Measurements from ENCODE around the gene RNF217.
"Not testable (repeated sequence)": the region's sequence is repeated elsewhere in the genome, so short reads cannot be mapped to it uniquely, and the experiment has no call there.

RNF217 gene

GRCh38 chr6:125067552-125067951 is 105.3 kb downstream of the RNF217 start:
- no peaks in the 10 kb centered on the region for H3K4me1 ChIP-seq (ENCODE audit: control insufficient read depth in 2 of 2, insufficient read depth in 2 of 2, low read length in 2 of 2)
- H3K9ac ChIP-seq (ENCODE audit: low read depth in 1 of 2, low read length in 2 of 2) = no peak overlapping the region
- H3K27ac ChIP-seq (ENCODE audit: low read depth in 2 of 2, low read length in 2 of 2) = no peak overlapping the region
- no peaks in the 10 kb centered on the region for H3K36me3 ChIP-seq (ENCODE audit: control insufficient read depth in 2 of 2, insufficient read depth in 2 of 2, low read length in 2 of 2)
- H3K9me3 ChIP-seq (ENCODE audit: control insufficient read depth in 2 of 2, low read length in 2 of 2) = no peaks in the 10 kb centered on the region
- H3K4me3 ChIP-seq (ENCODE audit: low read length in 2 of 2) = no peak overlapping the region
- H3K27me3 ChIP-seq (ENCODE audit: control insufficient read depth in 2 of 2, insufficient read depth in 2 of 2, low read length in 2 of 2) = no peaks in the 10 kb centered on the region

GRCh38 chr6:125073071-125073470 is 110.8 kb downstream of the RNF217 start:
- Histone ChIP-seq H3K4me3 (ENCODE audit: low read length in 2 of 2) (no peak overlapping the region), H3K4me1 (ENCODE audit: control insufficient read depth in 2 of 2, insufficient read depth in 2 of 2, low read length in 2 of 2) (no peaks in the 10 kb centered on the region), H3K9me3 (ENCODE audit: control insufficient read depth in 2 of 2, low read length in 2 of 2) (no peaks in the 10 kb centered on the region), H3K9ac (ENCODE audit: low read depth in 1 of 2, low read length in 2 of 2) (no peak overlapping the region), H3K27ac (ENCODE audit: low read depth in 2 of 2, low read length in 2 of 2) (no peak overlapping the region), H3K36me3 (ENCODE audit: control insufficient read depth in 2 of 2, insufficient read depth in 2 of 2, low read length in 2 of 2) (no peaks in the 10 kb centered on the region), H3K27me3 (ENCODE audit: control insufficient read depth in 2 of 2, insufficient read depth in 2 of 2, low read length in 2 of 2) (no peaks in the 10 kb centered on the region)

GRCh38 chr6:125074120-125074519 is 111.9 kb downstream of the RNF217 start:
- no peaks in the 10 kb centered on the region for H3K4me1 ChIP-seq (ENCODE audit: control insufficient read depth in 2 of 2, insufficient read depth in 2 of 2, low read length in 2 of 2)
- no peaks in the 10 kb centered on the region for H3K36me3 ChIP-seq (ENCODE audit: control insufficient read depth in 2 of 2, insufficient read depth in 2 of 2, low read length in 2 of 2)
- no peak overlapping the region for H3K9ac ChIP-seq (ENCODE audit: low read depth in 1 of 2, low read length in 2 of 2)
- no peaks in the 10 kb centered on the region for H3K27me3 ChIP-seq (ENCODE audit: control insufficient read depth in 2 of 2, insufficient read depth in 2 of 2, low read length in 2 of 2)
- H3K9me3 ChIP-seq (ENCODE audit: control insufficient read depth in 2 of 2, low read length in 2 of 2) = no peaks in the 10 kb centered on the region
- H3K27ac ChIP-seq (ENCODE audit: low read depth in 2 of 2, low read length in 2 of 2) = no peak overlapping the region
- H3K4me3 ChIP-seq (ENCODE audit: low read length in 2 of 2) = no peak overlapping the region

- not testable (repeated sequence) for H3K27me3 ChIP-seq (ENCODE audit: control insufficient read depth in 2 of 2, insufficient read depth in 2 of 2, low read length in 2 of 2); H3K27ac ChIP-seq (ENCODE audit: low read depth in 2 of 2, low read length in 2 of 2); H3K9me3 ChIP-seq (ENCODE audit: control insufficient read depth in 2 of 2, low read length in 2 of 2); H3K4me3 ChIP-seq (ENCODE audit: low read length in 2 of 2); H3K4me1 ChIP-seq (ENCODE audit: control insufficient read depth in 2 of 2, insufficient read depth in 2 of 2, low read length in 2 of 2); H3K9ac ChIP-seq (ENCODE audit: low read depth in 1 of 2, low read length in 2 of 2); H3K36me3 ChIP-seq (ENCODE audit: control insufficient read depth in 2 of 2, insufficient read depth in 2 of 2, low read length in 2 of 2)
Measured at GRCh38 chr6:125075073-125075472, 112.8 kb downstream of the RNF217 start.

- no peaks in the 10 kb centered on the region for H3K27me3 ChIP-seq (ENCODE audit: control insufficient read depth in 2 of 2, insufficient read depth in 2 of 2, low read length in 2 of 2)
- H3K9ac ChIP-seq (ENCODE audit: low read depth in 1 of 2, low read length in 2 of 2) = no peak overlapping the region
- H3K4me1 ChIP-seq (ENCODE audit: control insufficient read depth in 2 of 2, insufficient read depth in 2 of 2, low read length in 2 of 2) = no peaks in the 10 kb centered on the region
- H3K36me3 ChIP-seq (ENCODE audit: control insufficient read depth in 2 of 2, insufficient read depth in 2 of 2, low read length in 2 of 2) = no peaks in the 10 kb centered on the region
- no peaks in the 10 kb centered on the region for H3K9me3 ChIP-seq (ENCODE audit: control insufficient read depth in 2 of 2, low read length in 2 of 2)
- H3K27ac ChIP-seq (ENCODE audit: low read depth in 2 of 2, low read length in 2 of 2) = no peak overlapping the region
- H3K4me3 ChIP-seq (ENCODE audit: low read length in 2 of 2) = no peak overlapping the region
Measured at GRCh38 chr6:125075741-125076481, 113.7 kb downstream of the RNF217 start.

- H3K27ac ChIP-seq (ENCODE audit: low read depth in 2 of 2, low read length in 2 of 2) = no peak overlapping the region
- H3K4me3 ChIP-seq (ENCODE audit: low read length in 2 of 2) = no peak overlapping the region
- no peak overlapping the region for H3K9ac ChIP-seq (ENCODE audit: low read depth in 1 of 2, low read length in 2 of 2)
- H3K9me3 ChIP-seq (ENCODE audit: control insufficient read depth in 2 of 2, low read length in 2 of 2) = no peaks in the 10 kb centered on the region
- H3K4me1 ChIP-seq (ENCODE audit: control insufficient read depth in 2 of 2, insufficient read depth in 2 of 2, low read length in 2 of 2) = no peaks in the 10 kb centered on the region
- H3K36me3 ChIP-seq (ENCODE audit: control insufficient read depth in 2 of 2, insufficient read depth in 2 of 2, low read length in 2 of 2) = no peaks in the 10 kb centered on the region
- no peaks in the 10 kb centered on the region for H3K27me3 ChIP-seq (ENCODE audit: control insufficient read depth in 2 of 2, insufficient read depth in 2 of 2, low read length in 2 of 2)
Measured at GRCh38 chr6:125076482-125076742, 114.2 kb downstream of the RNF217 start.

- H3K4me1 ChIP-seq (ENCODE audit: control insufficient read depth in 2 of 2, insufficient read depth in 2 of 2, low read length in 2 of 2) = no peaks in the 10 kb centered on the region
Measured at GRCh38 chr6:125077453-125077852, 115.2 kb downstream of the RNF217 start.

GRCh38 chr6:125078602-125079321 is 116.5 kb downstream of the RNF217 start:
- Histone ChIP-seq H3K9ac (ENCODE audit: low read depth in 1 of 2, low read length in 2 of 2) (no peak overlapping the region), H3K27ac (ENCODE audit: low read depth in 2 of 2, low read length in 2 of 2) (no peak overlapping the region), H3K36me3 (ENCODE audit: control insufficient read depth in 2 of 2, insufficient read depth in 2 of 2, low read length in 2 of 2) (peaks cover 0 to 6% of the 10 kb centered on the region in 2 donors), H3K4me3 (ENCODE audit: low read length in 2 of 2) (no peak overlapping the region), H3K27me3 (ENCODE audit: control insufficient read depth in 2 of 2, insufficient read depth in 2 of 2, low read length in 2 of 2) (no peaks in the 10 kb centered on the region), H3K4me1 (ENCODE audit: control insufficient read depth in 2 of 2, insufficient read depth in 2 of 2, low read length in 2 of 2) (no peaks in the 10 kb centered on the region), H3K9me3 (ENCODE audit: control insufficient read depth in 2 of 2, low read length in 2 of 2) (no peaks in the 10 kb centered on the region)

More at GRCh38 chr6:125077453-125077852, 115.2 kb downstream of the RNF217 start:
- H3K9ac ChIP-seq (ENCODE audit: low read depth in 1 of 2, low read length in 2 of 2) = no peak overlapping the region
- no peaks in the 10 kb centered on the region for H3K27me3 ChIP-seq (ENCODE audit: control insufficient read depth in 2 of 2, insufficient read depth in 2 of 2, low read length in 2 of 2)
- H3K36me3 ChIP-seq (ENCODE audit: control insufficient read depth in 2 of 2, insufficient read depth in 2 of 2, low read length in 2 of 2) = no peaks in the 10 kb centered on the region
- no peaks in the 10 kb centered on the region for H3K9me3 ChIP-seq (ENCODE audit: control insufficient read depth in 2 of 2, low read length in 2 of 2)
- H3K4me3 ChIP-seq (ENCODE audit: low read length in 2 of 2) = no peak overlapping the region
- H3K27ac ChIP-seq (ENCODE audit: low read depth in 2 of 2, low read length in 2 of 2) = no peak overlapping the region

- Histone ChIP-seq H3K4me1 (ENCODE audit: control insufficient read depth in 2 of 2, insufficient read depth in 2 of 2, low read length in 2 of 2) (no peaks in the 10 kb centered on the region), H3K9me3 (ENCODE audit: control insufficient read depth in 2 of 2, low read length in 2 of 2) (no peaks in the 10 kb centered on the region), H3K9ac (ENCODE audit: low read depth in 1 of 2, low read length in 2 of 2) (no peak overlapping the region), H3K4me3 (ENCODE audit: low read length in 2 of 2) (no peak overlapping the region), H3K36me3 (ENCODE audit: control insufficient read depth in 2 of 2, insufficient read depth in 2 of 2, low read length in 2 of 2) (peaks cover 0 to 6% of the 10 kb centered on the region in 2 donors), H3K27me3 (ENCODE audit: control insufficient read depth in 2 of 2, insufficient read depth in 2 of 2, low read length in 2 of 2) (no peaks in the 10 kb centered on the region), H3K27ac (ENCODE audit: low read depth in 2 of 2, low read length in 2 of 2) (no peak overlapping the region)
Measured at GRCh38 chr6:125082908-125083683, 120.9 kb downstream of the RNF217 start.

GRCh38 chr6:125083684-125083990 is 121.4 kb downstream of the RNF217 start:
- Histone ChIP-seq H3K4me3 (ENCODE audit: low read length in 2 of 2) (no peak overlapping the region), H3K9me3 (ENCODE audit: control insufficient read depth in 2 of 2, low read length in 2 of 2) (no peaks in the 10 kb centered on the region), H3K27me3 (ENCODE audit: control insufficient read depth in 2 of 2, insufficient read depth in 2 of 2, low read length in 2 of 2) (no peaks in the 10 kb centered on the region), H3K4me1 (ENCODE audit: control insufficient read depth in 2 of 2, insufficient read depth in 2 of 2, low read length in 2 of 2) (no peaks in the 10 kb centered on the region), H3K27ac (ENCODE audit: low read depth in 2 of 2, low read length in 2 of 2) (no peak overlapping the region), H3K9ac (ENCODE audit: low read depth in 1 of 2, low read length in 2 of 2) (no peak overlapping the region), H3K36me3 (ENCODE audit: control insufficient read depth in 2 of 2, insufficient read depth in 2 of 2, low read length in 2 of 2) (peaks cover 0 to 6% of the 10 kb centered on the region in 2 donors)

All from mucosa of rectum (tissue), 2 donors.